ENCODE results near the gene SMG6. TPM values are rescaled to one million over a fixed set of nuclear protein-coding genes. Genes with fewer than 3 reads are reported as not detected.

The SMG6 gene
- total and polyA plus RNA-seq, 2 donors (not counting 1 experiment from before 2014, with no cell fraction given): 10.6 to 35.5 TPM

- no peak overlapping the region for H3K4me3 Mint-ChIP-seq
- intact Hi-C loops (cut with micrococcal nuclease): no loop called here
Observed at GRCh38 chr17:2251098-2251497, 52.5 kb downstream of the SMG6 start.

More at GRCh38 chr17:2251098-2251497, 52.5 kb downstream of the SMG6 start:
- Histone ChIP-seq H3K27me3 (replicated peaks in 1 of 4; ENCODE audit: control extremely low read depth in 1 of 4, control insufficient read depth in 3 of 4, insufficient read depth in 4 of 4, low read length in 3 of 4) (no peaks in the 10 kb centered on the region), H3K79me2 (ENCODE audit: control insufficient read depth, insufficient read depth, low read length) (no peaks in the 10 kb centered on the region), H2AFZ (ENCODE audit: insufficient read depth, low read depth, low read length, poor library complexity, severe bottlenecking) (no peak overlapping the region), H3K9me3 (ENCODE audit: control extremely low read depth in 1 of 3, control insufficient read depth in 2 of 3, insufficient read depth in 1 of 3, low read length in 2 of 3) (no peaks in the 10 kb centered on the region), H3K27ac (ENCODE audit: low read length in 2 of 2) (no peak overlapping the region), H3K4me2 (replicated peaks; ENCODE audit: low read depth, low read length, poor library complexity, severe bottlenecking) (no peak overlapping the region), H3K9ac (ENCODE audit: low read length) (no peak overlapping the region), H3K4me1 (ENCODE audit: control insufficient read depth in 2 of 2, insufficient read depth in 2 of 2, low read length in 2 of 2) (no peaks in the 10 kb centered on the region), H3K4me3 (ENCODE audit: control extremely low read depth in 1 of 5, extremely low read depth in 1 of 5, insufficient read depth in 1 of 5, low read depth in 2 of 5, low read length in 4 of 5) (no peak overlapping the region), H3K36me3 (replicated peaks in 1 of 2; ENCODE audit: control extremely low read depth in 1 of 2, control insufficient read depth in 1 of 2, extremely low read depth in 1 of 2, insufficient read depth in 2 of 2, low read length in 1 of 2) (peaks cover 3 to 14% of the 10 kb centered on the region in 2 experiments), H4K20me1 (ENCODE audit: control insufficient read depth, insufficient read depth, low read length, poor library complexity, severe bottlenecking) (no peaks in the 10 kb centered on the region)
- H3K27me3 Mint-ChIP-seq: no peaks in the 10 kb centered on the region
- H3K4me1 Mint-ChIP-seq: no peaks in the 10 kb centered on the region
- ATAC-seq (ENCODE audit: low read depth): no peak
- H3K27ac Mint-ChIP-seq: no peak overlapping the region
- 100% methylated on average over 4 of the region's 5 CpGs for WGBS (ENCODE audit: insufficient coverage)
- no peak for TF ChIP-seq CTCF (IDR thresholded peaks at IDR 0.05)
- DNase-seq: no peak
- ChIA-PET CTCF (interaction anchor here (1.7 kb wide), 1 partner anchor 196 kb away, joined by 5 read pairs; the partner anchor contains the start of gene HIC1), POLR2A (no interaction called here)
- H3K9me3 Mint-ChIP-seq (ENCODE audit: insufficient read depth): no peaks in the 10 kb centered on the region

Measured in B cell (primary cell).